ENCODE data around the gene CPSF3. TPM values are rescaled to one million over a fixed set of nuclear protein-coding genes. Genes with fewer than 3 reads are reported as not detected.

Gene CPSF3
- total and polyA plus RNA-seq, 2 of the 13 experiments (the other 11 are each of a cell fraction or from before 2014, with no cell fraction given): 19.8 to 93.0 TPM

DNA sequence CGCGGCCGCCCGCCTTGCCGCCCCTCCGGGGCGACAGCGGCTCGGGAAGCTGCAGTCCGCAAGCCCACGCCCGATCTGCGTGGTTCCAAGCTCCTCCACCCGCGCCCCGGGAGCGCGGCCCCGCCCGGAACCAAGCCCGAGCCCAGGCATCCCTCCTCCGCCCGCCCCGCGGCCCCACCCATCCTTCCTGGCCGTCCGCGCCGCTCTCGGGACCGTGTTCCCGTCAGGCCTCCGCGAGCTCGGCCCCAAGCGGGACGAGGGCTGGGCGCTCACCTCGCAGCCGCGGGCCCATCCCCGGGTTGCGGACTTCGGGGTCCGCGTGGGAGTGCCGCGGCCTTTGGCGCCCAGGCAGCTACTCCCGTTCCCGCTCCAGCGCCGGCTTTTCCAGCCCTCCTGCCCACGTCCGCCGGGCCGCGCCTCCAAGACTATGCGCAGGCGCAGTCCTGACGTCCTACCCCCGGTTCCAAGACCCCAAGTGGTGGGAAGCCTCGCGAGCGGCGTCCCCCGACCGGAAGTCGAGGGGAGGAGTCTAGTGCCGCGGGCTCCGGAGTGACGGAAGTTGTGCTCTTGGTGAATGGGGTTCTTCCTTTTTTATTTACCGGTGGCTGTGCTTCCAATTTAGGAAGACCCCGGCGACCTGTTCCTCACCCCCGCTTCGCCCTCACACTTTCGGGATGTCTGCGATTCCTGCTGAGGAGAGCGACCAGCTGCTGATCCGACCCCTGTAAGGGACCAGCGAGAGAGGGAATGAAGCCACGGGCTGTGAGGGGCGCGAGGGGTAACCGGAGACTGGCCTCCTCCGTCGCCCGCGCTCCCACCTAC lies at the start of gene CPSF3, which contains the start of gene ITGB1BP1 (continued):
- TF ChIP-seq, protein P1, sequence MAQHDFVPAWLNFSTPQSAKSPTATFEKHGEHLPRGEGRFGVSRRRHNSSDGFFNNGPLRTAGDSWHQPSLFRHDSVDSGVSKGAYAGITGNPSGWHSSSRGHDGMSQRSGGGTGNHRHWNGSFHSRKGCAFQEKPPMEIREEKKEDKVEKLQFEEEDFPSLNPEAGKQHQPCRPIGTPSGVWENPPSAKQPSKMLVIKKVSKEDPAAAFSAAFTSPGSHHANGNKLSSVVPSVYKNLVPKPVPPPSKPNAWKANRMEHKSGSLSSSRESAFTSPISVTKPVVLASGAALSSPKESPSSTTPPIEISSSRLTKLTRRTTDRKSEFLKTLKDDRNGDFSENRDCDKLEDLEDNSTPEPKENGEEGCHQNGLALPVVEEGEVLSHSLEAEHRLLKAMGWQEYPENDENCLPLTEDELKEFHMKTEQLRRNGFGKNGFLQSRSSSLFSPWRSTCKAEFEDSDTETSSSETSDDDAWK (CRISPR knock-in tag; IDR thresholded peaks at IDR 0.05): no peak
- TF ChIP-seq ZFP36 (IDR thresholded peaks at IDR 0.05; ENCODE audit: borderline replicate concordance, low read depth, low read length, partially characterized antibody): no peak
- TF ChIP-seq, protein P2, sequence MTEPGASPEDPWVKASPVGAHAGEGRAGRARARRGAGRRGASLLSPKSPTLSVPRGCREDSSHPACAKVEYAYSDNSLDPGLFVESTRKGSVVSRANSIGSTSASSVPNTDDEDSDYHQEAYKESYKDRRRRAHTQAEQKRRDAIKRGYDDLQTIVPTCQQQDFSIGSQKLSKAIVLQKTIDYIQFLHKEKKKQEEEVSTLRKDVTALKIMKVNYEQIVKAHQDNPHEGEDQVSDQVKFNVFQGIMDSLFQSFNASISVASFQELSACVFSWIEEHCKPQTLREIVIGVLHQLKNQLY (CRISPR knock-in tag; IDR thresholded peaks at IDR 0.05): peak; percentile 43; the same call in 1 of the 2 replicates
- no peak; the same call in 1 of the 2 replicates for TF ChIP-seq ZZZ3 (CRISPR knock-in tag; IDR thresholded peaks at IDR 0.05; ENCODE audit: borderline replicate concordance)
- TF ChIP-seq, protein P3, sequence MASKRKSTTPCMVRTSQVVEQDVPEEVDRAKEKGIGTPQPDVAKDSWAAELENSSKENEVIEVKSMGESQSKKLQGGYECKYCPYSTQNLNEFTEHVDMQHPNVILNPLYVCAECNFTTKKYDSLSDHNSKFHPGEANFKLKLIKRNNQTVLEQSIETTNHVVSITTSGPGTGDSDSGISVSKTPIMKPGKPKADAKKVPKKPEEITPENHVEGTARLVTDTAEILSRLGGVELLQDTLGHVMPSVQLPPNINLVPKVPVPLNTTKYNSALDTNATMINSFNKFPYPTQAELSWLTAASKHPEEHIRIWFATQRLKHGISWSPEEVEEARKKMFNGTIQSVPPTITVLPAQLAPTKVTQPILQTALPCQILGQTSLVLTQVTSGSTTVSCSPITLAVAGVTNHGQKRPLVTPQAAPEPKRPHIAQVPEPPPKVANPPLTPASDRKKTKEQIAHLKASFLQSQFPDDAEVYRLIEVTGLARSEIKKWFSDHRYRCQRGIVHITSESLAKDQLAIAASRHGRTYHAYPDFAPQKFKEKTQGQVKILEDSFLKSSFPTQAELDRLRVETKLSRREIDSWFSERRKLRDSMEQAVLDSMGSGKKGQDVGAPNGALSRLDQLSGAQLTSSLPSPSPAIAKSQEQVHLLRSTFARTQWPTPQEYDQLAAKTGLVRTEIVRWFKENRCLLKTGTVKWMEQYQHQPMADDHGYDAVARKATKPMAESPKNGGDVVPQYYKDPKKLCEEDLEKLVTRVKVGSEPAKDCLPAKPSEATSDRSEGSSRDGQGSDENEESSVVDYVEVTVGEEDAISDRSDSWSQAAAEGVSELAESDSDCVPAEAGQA (IDR thresholded peaks at IDR 0.05; ENCODE audit: low read depth): peak; percentile 57; the same call in 1 of the 2 replicates
- TF ChIP-seq, protein P3 (CRISPR knock-in tag; IDR thresholded peaks at IDR 0.05; ENCODE audit: borderline replicate concordance): no peak
- peak; percentile 65; the same call in 1 of the 2 replicates for TF ChIP-seq ZNF841 (CRISPR knock-in tag; IDR thresholded peaks at IDR 0.05; ENCODE audit: borderline replicate concordance)
- TF ChIP-seq DNMT1 (CRISPR knock-in tag; IDR thresholded peaks at IDR 0.05): peak; percentile 82; the same call in 1 of the 2 replicates
- TF ChIP-seq ELF4 (CRISPR knock-in tag; IDR thresholded peaks at IDR 0.05; ENCODE audit: borderline replicate concordance): peak; percentile 72; the same call in 1 of the 2 replicates
- TF ChIP-seq ZNF326 (CRISPR knock-in tag; IDR thresholded peaks at IDR 0.05; ENCODE audit: borderline replicate concordance): no peak
- TF ChIP-seq RNF2 (conservative IDR thresholded peaks at IDR 0.05; ENCODE audit: low read depth): peak; percentile 58; the same call in 1 of the 2 replicates
- peak; percentile 30; the same call in 1 of the 2 replicates for TF ChIP-seq HNF4G (IDR thresholded peaks at IDR 0.05; ENCODE audit: borderline replicate concordance, low read depth, low read length)
- no peak for TF ChIP-seq HNF4G (CRISPR knock-in tag; IDR thresholded peaks at IDR 0.05; ENCODE audit: borderline replicate concordance, low read depth)
- TF ChIP-seq, protein P4, sequence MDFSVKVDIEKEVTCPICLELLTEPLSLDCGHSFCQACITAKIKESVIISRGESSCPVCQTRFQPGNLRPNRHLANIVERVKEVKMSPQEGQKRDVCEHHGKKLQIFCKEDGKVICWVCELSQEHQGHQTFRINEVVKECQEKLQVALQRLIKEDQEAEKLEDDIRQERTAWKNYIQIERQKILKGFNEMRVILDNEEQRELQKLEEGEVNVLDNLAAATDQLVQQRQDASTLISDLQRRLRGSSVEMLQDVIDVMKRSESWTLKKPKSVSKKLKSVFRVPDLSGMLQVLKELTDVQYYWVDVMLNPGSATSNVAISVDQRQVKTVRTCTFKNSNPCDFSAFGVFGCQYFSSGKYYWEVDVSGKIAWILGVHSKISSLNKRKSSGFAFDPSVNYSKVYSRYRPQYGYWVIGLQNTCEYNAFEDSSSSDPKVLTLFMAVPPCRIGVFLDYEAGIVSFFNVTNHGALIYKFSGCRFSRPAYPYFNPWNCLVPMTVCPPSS (IDR thresholded peaks at IDR 0.05): no peak
